HT1080 (cell line): ENCODE data around the gene PPP1R14C. TPM values are rescaled to one million over a fixed set of nuclear protein-coding genes. Genes with fewer than 3 reads are reported as not detected.

Experiments used
- DNase-seq: peaks from one replicate; pipeline ENCODE4 v3.0.0-alpha.2; 2015; ENCODE audit warnings: low read depth
- polyA plus RNA-seq, 2 experiments: library from polyadenylated mRNA; depleted of rRNA; stranded (reverse); fragments of >200 nt; gene quantifications; 2 replicates each; pipeline ENCODE4 v1.2.3, GENCODE V29; 2015
- total RNA-seq: library from RNA; depleted of rRNA; stranded (reverse); fragments of >200 nt; shearing (Covaris generic); gene quantifications from 2 replicates; pipeline ENCODE4 v1.2.3, GENCODE V29; 2014; rRNA removed

Gene PPP1R14C, protein sequence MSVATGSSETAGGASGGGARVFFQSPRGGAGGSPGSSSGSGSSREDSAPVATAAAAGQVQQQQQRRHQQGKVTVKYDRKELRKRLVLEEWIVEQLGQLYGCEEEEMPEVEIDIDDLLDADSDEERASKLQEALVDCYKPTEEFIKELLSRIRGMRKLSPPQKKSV
- total RNA-seq, result 0.66 and 0.80 TPM in 2 replicates
- 0.80 and 1.4 TPM in 2 replicates for polyA plus RNA-seq (2015; cell fraction: cytosol; rRNA removed)
- polyA plus RNA-seq (2015; cell fraction: nucleus; rRNA removed), result 0.41 and 0.44 TPM in 2 replicates

DNA sequence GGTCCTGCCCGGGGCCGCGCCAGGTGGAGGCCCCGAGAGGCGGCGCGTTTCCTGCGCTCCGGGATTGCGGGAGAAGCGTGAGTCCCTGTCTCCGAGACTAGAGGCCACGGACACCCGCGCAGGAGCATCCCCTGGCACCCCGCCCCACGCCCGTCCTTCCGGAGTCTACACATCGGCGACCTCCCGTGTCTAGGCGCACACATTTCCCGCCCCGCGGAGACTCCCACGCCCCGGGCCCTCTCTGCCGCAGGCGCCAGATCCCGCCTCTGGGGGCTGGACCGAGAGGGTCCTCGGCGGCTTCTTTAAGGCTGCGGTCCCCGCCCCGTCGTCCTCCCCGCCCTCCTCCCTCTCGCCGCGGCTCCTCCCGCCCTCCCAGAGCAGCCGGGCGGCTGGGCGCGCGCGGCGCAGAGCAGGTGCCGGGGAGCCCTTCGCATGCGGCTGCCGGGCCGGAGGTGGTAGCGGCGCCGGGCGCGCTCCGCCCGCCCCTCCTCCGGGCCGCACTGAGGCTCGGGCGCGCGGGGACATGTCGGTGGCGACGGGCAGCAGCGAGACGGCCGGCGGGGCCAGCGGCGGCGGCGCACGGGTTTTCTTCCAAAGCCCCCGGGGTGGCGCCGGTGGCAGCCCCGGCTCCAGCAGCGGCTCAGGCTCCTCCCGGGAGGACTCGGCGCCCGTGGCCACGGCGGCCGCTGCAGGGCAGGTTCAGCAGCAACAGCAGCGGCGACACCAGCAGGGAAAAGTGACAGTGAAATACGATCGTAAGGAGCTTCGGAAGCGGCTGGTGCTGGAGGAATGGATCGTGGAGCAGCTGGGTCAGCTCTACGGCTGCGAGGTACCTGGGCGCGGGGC lies at the start of gene PPP1R14C:
TSS of gene PPP1R14C (plus strand) at position 375 of the 846 bp plus-strand sequence. CDS start at position 524, 149 bp downstream.
- DNase-seq, result no peak

DNA sequence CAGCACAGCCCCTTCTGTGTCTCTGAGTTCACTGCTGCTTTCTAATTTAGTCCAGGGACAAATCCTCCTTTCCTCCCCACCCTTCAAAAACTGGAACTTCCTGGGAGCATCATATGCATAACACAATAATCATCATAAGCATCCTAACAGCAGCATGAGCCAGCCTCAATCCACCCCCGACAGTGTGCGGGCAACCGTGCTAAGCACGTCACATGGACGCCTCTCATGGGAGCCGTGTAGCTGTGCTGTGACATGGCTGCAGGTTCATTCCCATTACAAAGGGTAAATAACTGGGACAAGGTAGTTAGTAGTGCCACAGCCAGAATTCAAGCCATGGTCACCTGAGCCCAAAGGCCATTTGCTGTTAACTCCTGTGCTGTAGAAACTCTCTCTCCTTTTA lies 49.4 kb upstream of the PPP1R14C start:
- no peak for DNase-seq

DNA sequence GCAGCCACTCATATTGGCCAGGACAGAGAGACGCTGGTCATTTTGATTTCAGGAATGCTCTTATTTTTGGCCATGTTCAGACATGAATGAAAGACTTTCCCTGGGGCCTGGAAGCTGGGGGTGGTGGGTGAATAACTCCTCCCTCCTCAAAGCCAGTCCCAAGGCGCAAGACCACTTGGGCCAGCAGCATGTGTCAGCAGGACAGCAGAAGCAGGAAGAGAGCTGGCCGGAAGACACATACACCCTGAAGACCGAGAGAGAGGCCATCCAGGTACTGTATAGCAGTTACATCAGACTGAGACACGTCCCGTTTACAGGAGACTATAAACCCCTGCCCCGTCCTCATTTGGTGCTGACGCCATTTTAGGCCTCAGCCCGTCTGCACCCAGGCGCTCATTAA lies 44.7 kb upstream of the PPP1R14C start:
- no peak for DNase-seq

DNA sequence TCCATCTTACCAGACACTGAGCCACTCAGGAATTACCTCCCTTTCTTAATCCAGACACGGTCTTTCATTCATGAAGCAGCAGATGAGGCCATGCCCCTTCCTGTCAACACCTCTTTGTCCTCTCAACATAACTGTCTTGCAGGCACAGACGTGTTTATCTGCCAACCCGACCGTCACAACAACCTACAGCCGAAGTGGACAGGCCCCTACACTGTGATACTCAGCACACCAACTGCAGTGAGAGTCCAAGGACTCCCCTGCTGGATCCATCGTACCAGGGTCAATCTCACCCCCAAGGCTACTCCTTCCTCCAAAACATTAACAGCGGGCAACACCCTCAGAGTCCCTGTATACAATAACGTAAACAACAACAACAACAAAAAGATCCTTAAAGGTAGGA lies 43.3 kb upstream of the PPP1R14C start:
- no peak for DNase-seq

DNA sequence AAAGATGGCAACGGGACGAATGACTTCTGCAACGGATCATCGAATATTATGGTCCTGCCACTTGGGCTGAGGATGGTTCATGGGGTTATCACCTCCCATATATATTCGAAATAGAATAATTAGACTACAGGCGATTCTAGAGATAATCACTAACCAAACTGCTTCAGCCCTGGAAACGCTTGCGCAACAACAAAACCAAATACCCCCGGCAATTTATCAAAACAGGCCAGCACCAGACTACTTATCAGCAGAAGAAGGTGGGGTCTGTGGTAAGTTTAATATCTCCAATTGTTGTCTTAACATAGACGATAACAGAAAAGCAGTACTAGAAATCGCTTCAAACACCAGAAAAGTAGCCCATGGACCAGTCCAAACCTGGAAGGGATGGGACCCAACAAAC lies 42.9 kb upstream of the PPP1R14C start:
- DNase-seq, result no peak

DNA sequence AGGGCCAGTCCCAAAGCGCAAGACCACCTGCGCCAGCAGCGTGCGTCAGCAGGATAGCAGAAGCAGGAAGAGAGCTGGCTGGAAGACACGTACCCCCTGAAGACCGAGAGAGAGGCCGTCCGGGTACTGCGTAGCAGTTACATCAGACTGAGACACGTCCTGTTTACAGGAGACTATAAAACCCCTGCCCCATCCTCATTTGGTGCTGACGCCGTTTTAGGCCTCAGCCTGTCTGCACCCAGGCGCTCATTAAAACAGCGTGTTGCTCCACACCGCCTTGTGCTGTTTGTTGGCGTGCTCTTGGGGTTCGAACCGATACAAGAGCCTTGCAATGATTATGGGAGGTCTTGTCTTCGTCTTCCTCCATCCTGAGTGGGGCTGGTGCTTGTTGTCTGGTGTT lies 42.1 kb upstream of the PPP1R14C start:
- no peak for DNase-seq

DNA sequence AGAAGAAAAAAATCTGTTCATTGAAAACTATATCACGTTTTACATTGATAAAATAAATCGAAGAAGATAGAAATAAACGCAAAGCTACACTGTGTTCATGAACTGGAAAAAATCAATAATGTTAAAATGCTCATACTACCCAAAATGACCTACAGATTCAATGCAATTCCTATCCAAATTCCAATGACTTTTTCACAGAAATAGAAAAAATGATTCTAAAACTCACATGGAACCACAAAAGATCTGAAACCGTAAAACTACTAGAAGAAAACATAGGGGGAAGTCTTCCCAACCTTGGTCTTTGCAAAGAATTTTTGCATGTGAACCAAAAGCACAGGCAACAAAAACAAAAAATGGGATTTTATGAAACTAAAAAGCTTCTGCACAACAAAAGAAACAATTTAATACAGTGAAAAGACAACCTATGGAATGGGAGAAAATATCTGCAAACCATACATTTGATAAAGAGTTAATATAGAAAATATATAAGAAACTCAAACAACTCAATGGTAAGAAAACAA lies 40.0 kb upstream of the PPP1R14C start:
- DNase-seq, result no peak

DNA sequence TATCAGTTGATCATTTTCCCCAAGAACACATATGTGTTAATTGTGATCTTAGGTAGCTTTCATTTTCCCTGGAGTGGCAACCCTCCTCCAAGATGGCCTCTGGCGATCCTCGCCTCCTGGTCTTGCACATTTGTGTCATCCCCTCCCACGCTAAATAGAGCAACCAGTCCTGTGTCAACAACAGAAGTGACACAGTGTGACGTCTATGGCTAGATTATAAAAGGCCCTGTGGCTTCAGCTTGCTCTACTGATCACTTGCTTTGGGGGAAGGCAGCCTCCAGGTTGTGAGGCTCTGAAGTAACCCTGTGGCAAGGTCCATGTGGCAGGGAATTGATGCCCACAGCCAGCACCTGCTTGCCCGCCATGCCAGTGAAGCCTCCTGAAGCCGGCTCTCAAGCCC lies 30.6 kb upstream of the PPP1R14C start:
- no peak for DNase-seq

DNA sequence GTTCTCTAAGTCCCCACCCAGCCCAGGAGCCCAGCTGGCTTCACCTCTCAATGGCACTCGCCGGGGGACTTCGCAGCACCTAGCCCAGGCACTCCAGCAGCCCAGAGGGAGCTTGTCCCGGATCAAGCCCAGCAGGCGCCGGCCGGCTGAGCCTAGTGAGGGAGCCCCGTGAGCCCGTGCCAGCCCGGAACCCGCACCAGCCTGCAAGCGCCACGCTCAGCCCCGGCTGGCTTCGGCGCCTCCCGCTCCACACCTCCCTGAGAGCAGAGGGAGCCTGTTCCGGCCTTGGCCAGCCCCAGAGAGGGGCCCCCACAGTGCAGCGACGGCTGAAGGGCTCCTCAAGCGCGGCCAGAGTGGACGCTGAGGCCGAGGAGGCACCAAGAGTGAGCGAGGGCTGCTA lies 27.1 kb upstream of the PPP1R14C start:
- no peak for DNase-seq

DNA sequence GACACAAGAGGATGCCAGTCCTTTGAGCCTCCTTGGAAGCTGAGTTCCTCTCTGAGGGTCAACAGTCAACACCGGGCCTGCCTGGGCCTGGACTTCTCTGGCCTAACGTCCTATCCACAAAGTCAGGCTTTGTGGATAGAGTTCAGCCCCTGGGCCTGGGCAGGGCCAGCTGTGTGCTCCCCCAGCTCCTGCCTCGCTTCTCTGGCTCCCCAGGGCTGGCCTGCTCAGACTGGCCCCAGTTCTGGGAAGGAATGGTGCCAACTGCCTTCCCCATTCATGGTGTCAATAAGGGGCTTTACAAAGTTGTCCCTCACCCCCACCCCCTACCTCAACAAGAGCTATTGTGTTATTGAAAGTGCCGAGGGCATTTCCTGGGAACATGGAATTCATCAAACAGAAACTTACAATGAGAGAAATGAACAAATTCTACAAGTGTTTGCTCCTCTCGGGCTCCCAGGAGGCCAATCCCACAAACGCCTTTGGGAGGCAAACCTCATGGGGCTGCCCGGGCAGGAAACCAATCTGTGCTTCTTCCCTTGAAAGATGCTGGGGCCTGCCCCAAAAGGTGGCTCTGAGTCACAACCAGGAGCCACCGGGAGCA lies 26.5 kb upstream of the PPP1R14C start:
- no peak for DNase-seq

DNA sequence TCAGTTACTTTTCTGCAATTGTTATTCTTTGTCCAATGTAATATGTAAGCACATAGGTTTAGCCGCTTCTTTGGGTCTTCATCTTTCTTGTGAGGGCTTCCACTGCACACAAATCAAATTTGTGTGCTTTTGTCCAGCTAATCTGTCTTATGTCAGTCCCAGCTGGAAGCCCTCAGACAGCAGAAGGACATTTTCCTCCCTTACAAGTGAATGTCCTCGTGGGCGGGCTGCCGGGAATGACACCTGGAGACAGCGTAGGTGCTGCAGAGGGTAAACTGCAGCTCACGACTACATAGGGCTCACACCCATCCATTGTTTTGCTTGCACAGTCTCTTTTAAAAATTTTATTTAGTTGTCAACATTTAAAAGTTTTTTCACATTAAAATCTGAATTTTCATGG lies 24.6 kb upstream of the PPP1R14C start:
- DNase-seq, result no peak

DNA sequence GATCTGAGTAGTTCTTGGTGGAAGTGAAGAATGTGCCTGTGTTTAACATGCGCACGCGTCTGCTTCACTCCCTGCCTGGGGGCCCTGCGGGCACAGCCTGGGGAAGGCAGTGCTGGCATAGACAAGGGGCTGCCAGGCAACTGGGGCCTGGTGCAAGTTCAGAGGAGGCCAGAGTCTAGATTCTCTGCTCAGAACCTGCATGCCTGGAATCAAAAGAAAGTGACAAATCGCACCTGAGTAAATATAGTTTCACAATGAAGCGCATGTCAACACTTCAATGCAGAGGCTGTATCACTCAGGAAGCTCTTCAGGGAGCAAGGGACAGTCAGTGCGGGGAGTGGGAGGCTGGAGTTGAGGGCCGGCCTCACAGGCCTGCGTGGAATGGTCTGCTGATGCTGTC lies 24.2 kb upstream of the PPP1R14C start:
- no peak for DNase-seq

DNA sequence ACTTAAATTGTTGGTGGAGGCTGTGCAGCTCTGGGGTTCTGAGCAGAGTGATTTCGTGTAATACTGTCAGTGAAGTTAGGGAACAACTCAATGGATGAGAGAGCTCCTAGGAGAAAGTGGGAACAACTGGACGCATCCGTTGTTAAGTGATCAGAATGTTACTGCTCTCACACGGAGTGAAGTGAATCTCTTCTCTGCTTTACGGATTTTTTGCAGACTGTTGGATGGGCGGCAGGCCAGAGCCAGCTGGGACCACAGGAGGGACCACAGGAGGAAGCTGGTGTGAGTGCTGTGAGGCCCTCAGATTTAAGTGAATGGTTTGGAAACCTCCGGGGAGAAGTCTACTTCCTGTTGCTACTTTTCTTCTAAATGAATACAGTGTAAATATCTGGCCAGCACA lies 23.7 kb upstream of the PPP1R14C start:
- no peak for DNase-seq

DNA sequence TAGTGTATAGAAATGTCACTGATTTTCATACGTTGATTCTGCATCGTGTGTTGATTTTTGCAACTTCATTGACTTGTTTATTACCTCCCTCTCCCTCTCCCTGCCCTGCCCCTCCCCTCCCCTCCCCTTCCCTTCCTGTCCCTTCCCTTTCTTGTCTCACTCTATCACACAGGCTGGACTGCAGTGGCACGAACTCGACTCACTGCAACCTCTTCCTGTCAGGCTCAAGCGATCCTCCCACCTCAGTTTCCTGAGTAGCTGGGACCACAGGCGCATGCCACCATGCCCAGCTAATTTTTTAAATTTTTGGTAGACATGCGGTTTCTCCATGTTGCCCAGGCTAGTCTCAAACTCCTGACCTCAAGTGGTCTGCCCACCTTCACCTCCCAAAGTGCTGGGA lies 19.2 kb upstream of the PPP1R14C start:
- DNase-seq, result no peak

DNA sequence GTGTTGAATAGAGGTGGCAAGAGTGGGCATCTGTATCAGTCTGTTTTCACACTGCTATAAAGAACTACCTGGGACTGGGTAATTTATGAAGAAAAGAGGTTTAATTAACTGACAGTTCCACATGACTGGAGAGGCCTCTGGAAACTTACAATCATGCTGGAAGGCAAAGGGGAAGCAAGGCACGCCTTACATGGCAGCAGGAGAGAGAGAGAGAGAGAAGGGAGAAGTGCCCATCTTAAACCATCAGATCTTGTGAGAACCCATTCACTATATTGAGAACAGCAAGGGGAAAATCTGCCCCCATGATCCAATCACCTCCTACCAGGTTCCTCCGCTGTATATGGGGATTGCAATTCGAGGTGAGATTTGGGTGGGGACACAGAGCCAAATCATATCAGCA lies 18.6 kb upstream of the PPP1R14C start:
- no peak for DNase-seq

DNA sequence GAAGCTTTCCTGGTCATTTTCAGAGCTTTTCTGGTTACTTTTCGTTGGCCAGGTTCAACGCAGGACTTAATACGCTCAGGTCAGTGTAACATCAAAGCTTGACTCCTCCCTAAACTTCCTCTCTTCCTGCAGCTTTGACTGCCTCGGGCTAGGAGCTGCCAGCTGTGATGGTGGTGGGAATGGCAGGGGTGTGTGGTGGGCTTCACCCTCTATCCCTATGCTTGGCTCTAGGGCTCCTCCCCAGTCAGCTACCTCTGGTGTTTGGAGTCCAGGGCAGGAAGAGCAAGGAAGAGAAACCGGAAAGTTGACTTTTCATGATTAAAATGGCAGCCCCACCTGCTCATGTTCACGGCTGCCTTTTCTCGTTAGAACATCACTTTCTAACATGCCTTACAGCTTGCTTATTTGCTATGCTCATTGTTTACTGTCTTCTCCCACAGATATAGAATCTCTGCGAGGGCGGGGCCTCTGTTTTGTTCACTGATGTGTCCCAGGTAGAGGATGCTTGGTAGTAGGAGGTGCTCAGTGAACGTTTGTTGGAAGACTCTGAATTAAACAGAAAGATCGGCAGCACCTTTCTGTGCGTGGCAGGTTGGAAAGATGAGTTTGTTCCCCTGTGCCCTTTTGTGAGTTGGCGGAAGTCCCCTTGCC lies 16.1 kb upstream of the PPP1R14C start:
- DNase-seq, result no peak

DNA sequence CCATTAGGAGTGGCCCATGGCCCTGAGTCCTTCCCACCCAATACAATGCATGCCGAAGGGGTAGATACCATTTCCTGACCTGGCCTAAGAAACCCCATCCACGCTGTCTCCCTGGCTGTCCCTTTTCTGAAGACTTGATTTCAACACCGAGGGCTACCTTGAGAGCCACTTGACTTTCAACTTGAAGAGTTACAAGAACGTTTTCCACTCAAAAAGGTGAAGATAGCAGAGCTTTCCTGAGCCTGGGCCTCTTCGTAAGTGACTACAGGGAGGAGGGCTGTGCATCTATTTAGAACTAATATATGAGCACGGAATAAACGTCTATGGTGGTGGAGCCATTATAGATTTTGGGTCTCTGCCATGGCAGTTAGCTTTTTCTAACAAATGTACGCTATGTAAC lies 14.4 kb upstream of the PPP1R14C start:
- no peak for DNase-seq

DNA sequence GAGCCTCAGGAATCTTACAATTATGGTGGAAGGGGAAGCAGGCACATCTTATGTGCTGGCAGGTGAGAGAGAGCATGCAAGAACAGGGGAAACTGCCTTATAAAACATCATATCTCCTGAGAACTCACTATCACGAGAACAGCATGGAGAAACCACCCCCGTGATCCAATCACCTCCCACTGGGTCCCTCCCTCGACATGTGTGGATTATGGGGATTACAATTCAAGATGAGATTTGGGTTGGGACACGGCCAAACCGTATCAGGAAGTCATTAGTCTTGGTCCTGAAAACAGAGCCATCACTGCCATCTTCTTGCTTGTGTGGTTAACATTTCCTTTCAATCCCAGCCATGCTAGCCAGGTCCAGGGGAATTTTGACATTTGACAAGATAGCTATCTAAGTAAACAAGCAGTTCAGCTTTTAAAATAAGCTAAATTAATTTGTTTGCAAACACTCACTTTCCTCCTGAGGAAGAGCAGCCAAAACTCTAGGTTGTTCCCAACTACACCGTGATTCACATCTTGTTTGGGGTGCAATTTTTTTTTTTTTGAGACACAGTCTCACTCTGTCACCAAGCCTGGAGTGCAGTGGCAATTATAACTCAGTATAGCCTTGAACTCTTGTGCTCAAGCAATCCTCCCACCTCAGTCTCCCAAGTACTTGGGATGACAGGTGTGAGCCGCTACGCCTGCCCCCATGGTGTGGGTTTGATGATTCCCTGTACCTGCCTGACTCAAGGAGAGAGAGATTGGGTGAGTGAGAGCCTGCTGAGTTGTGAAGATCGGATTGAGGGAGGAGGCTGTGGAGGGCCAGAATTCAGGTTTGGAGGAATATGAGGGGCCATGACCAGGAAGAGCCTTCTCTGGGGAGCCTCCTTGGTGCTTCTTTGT lies 13.0 kb upstream of the PPP1R14C start:
- DNase-seq, result no peak

DNA sequence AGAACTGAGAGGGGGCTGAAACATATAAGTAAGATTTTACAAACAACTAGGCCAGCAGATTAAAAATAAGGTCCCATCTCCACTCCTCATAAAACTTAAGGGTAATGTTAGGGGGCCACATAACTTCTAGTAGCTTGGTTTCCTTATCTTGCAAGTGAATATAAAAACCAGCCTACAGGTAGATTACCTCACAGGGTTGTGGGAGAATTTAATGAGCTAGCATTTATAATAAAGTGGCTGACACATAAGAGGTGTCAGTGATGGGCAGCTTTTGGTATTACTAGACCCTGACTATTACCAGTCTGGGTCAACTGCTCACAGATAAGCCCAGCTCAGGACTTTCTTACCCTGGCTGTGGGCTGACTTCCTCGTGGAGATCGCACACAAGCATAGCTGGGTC lies 9.2 kb upstream of the PPP1R14C start:
- DNase-seq, result no peak

DNA sequence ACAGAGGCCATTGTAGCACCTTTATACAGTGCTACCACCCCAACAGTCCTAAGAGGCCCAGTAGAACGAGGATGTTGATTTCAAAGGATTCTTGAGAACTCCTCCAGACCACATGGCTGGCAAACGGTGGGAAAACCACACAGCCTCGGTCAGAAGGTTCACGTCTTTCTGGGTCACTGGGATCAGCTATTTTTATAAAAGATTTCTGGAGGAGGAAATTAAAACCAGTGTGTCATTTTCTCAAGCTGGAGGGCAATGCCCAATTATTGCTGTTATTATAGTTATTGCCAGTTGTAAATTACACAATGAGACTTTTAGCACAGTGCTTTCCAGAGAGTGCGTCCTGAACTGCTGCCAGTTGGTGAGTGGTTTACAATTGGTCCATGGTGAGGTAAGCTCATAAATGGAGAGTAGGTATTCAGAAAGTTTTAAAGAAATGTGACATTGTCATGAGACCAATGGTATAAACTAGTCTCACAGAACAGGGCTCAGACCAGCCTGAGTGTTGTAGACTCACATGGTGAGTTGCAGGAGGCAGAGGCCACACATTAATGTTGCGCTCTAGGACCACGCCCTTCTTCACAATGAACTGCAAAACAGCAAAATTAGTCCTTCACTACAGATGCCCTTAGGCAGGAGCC lies 8.4 kb upstream of the PPP1R14C start:
- DNase-seq, result no peak
